ENCODE measurements around the gene FRS3.
A peak's percentile ranks its signal among the peaks of the same experiment; 100 is the strongest.

The FRS3 gene

GRCh38 chr6:41733360-41733706, 46.4 kb downstream of the FRS3 start:
- TF ChIP-seq CTCF (conservative IDR thresholded peaks at IDR 0.05): no peak
- peak overlapping the region; percentile 95 for H3K27ac ChIP-seq

- TF ChIP-seq CTCF (conservative IDR thresholded peaks at IDR 0.05): no peak
- peak overlapping the region; percentile 95 for H3K27ac ChIP-seq
Measured at GRCh38 chr6:41732591-41733359, 46.9 kb downstream of the FRS3 start.

GRCh38 chr6:41732149-41732548, 47.6 kb downstream of the FRS3 start:
- peak overlapping the region; percentile 95 for H3K27ac ChIP-seq
- TF ChIP-seq CTCF (conservative IDR thresholded peaks at IDR 0.05): no peak

GRCh38 chr6:41731561-41732086, 48.1 kb downstream of the FRS3 start:
- no peak for TF ChIP-seq CTCF (conservative IDR thresholded peaks at IDR 0.05)
- peak overlapping the region; percentile 95 for H3K27ac ChIP-seq

GRCh38 chr6:41730531-41731436, 48.9 kb downstream of the FRS3 start:
- peak overlapping the region; percentile 95 for H3K27ac ChIP-seq
- no peak for TF ChIP-seq CTCF (conservative IDR thresholded peaks at IDR 0.05)

- no peak for TF ChIP-seq CTCF (conservative IDR thresholded peaks at IDR 0.05)
- H3K27ac ChIP-seq: peak overlapping the region; percentile 95
Measured at GRCh38 chr6:41729624-41730023, 50.1 kb downstream of the FRS3 start.

GRCh38 chr6:41728954-41729353, 50.7 kb downstream of the FRS3 start:
- no peak for TF ChIP-seq CTCF (conservative IDR thresholded peaks at IDR 0.05)
- H3K27ac ChIP-seq: peak overlapping the region; percentile 95
